PFSK-1 (cell line): ENCODE data around the gene CAMSAP2.

Experiments
- POLR2AphosphoS5 ChIP-seq: IDR thresholded peaks from 2 replicates; pipeline ENCODE4 v1.6.1; 2012; ENCODE audit warnings: low read depth, mild to moderate bottlenecking, control low read depth, low read length, moderate library complexity
- SIN3A ChIP-seq: IDR thresholded peaks from 2 replicates; pipeline ENCODE4 v1.6.1; 2012; ENCODE audit warnings: mild to moderate bottlenecking, low read length, moderate library complexity, borderline replicate concordance; ENCODE audit not compliant: insufficient read depth
- TAF1 ChIP-seq: IDR thresholded peaks from 2 replicates; pipeline ENCODE4 v1.6.1; 2012; ENCODE audit warnings: low read length, control low read depth, borderline replicate concordance; ENCODE audit not compliant: insufficient read depth

DNA sequence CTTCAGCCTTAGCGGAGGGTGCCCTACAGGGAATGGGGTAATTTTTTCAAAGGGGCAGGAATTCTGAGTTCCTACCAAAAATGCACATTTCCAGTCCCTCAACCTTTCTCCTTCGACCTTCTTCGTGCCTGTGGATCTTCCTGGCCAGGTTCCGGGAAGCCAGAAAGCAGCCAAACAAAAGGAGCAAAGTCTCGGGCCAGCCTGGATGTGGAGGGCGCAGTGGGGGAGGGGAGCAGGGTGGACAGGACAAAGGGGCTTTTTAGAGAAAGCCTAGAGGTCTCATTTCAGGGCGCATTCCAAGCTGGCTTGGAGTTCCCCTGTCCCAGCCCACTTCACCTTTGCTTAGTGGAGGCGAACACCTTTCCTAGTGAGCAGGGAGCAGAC is 153.1 kb downstream of the CAMSAP2 start:
- no peak for TF ChIP-seq POLR2AphosphoS5
- no peak for TF ChIP-seq TAF1
- TF ChIP-seq SIN3A: no peak
